COR-L47 (cell line): ENCODE results near the gene SIAH3.
"Not testable (repeated sequence)": the region's sequence is repeated elsewhere in the genome, so short reads cannot be mapped to it uniquely, and the experiment has no call there.

Experiments used
- DNase-seq: peaks from one replicate; lab custom pipeline; 2025; lab: John Stamatoyannopoulos, UW

SIAH3 gene

GRCh38 chr13:45782327-45783045 lies 69.1 kb downstream of the SIAH3 start:
- no peak for DNase-seq

GRCh38 chr13:45781553-45782326 lies 69.8 kb downstream of the SIAH3 start:
- DNase-seq, result peak; percentile 97

- no peak for DNase-seq
Observed at GRCh38 chr13:45779901-45780300, 71.7 kb downstream of the SIAH3 start.

GRCh38 chr13:45778882-45779281 lies 72.7 kb downstream of the SIAH3 start:
- no peak for DNase-seq

- no peak for DNase-seq
Observed at GRCh38 chr13:45776748-45777147, 74.8 kb downstream of the SIAH3 start.

GRCh38 chr13:45775401-45775963 lies 76.1 kb downstream of the SIAH3 start:
- DNase-seq, result no peak

GRCh38 chr13:45773944-45774343 lies 77.6 kb downstream of the SIAH3 start:
- no peak for DNase-seq

- DNase-seq, result no peak
Observed at GRCh38 chr13:45773236-45773635, 78.3 kb downstream of the SIAH3 start.

- no peak for DNase-seq
Observed at GRCh38 chr13:45770886-45771285, 80.7 kb downstream of the SIAH3 start.

- DNase-seq, result no peak
Observed at GRCh38 chr13:45768656-45769479, 82.7 kb downstream of the SIAH3 start.

GRCh38 chr13:45765464-45765863 lies 86.1 kb downstream of the SIAH3 start:
- no peak for DNase-seq

GRCh38 chr13:45763419-45763818 lies 88.1 kb downstream of the SIAH3 start:
- no peak for DNase-seq

GRCh38 chr13:45757589-45757988 lies 94.0 kb downstream of the SIAH3 start:
- not testable (repeated sequence) for DNase-seq

GRCh38 chr13:45756498-45756897 lies 95.1 kb downstream of the SIAH3 start:
- not testable (repeated sequence) for DNase-seq

- no peak for DNase-seq
Observed at GRCh38 chr13:45752510-45752909, 99.0 kb downstream of the SIAH3 start.

- no peak for DNase-seq
Observed at GRCh38 chr13:45751885-45752284, 99.7 kb downstream of the SIAH3 start.

- no peak for DNase-seq
Observed at GRCh38 chr13:45750566-45750965, 101.0 kb downstream of the SIAH3 start.

- peak; percentile 91 for DNase-seq
Observed at GRCh38 chr13:45748941-45749759, 102.4 kb downstream of the SIAH3 start.

- DNase-seq, result no peak
Observed at GRCh38 chr13:45747071-45747470, 104.5 kb downstream of the SIAH3 start.

GRCh38 chr13:45744979-45745378 lies 106.6 kb downstream of the SIAH3 start:
- no peak for DNase-seq

GRCh38 chr13:45742985-45743384 lies 108.6 kb downstream of the SIAH3 start:
- no peak for DNase-seq
